ENCODE measurements around the gene PTPRN2. TPM values are rescaled to one million over a fixed set of nuclear protein-coding genes. Genes with fewer than 3 reads are reported as not detected.

The PTPRN2 gene
- total RNA-seq, 1 experiment from 2014 or later = 0.11 TPM

DNA sequence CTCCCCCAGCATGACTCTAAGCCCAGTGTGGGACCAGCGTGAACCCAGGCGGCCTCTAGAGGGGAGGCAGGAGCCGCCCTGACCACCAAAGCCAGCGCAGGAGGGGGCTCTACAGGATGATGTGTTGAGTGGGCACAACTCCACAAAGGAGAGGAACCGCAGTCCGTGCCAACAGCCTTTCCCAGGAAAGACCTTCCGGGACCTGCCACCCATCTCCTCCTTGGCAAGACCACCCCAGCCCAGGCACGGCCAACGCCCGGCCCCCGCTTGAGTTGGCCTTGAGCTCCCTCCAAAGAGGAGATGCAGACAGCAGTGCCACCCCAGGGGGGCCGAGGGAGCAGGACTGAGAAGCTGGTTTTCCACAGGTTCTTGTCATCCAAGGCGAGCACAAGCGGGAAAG, 38.9 kb downstream of the PTPRN2 start:
- CTCF ChIA-PET = no interaction called here

GRCh38 chr7:158547817-158548216, 39.8 kb downstream of the PTPRN2 start:
- CTCF ChIA-PET = no interaction called here
- no peaks in the 10 kb centered on the region for H3K4me1 ChIP-seq (ENCODE audit: insufficient read depth, low read length, poor library complexity, severe bottlenecking)
- intact Hi-C loops (cut with micrococcal nuclease; ENCODE audit: unreplicated experiment) = no loop called here
- no peaks in the 10 kb centered on the region for H3K27me3 ChIP-seq (replicated peaks; ENCODE audit: insufficient read depth, low read depth, low read length, poor library complexity)
- no TSS peak for BruUV-seq (replicated peaks)
- no peak for TF ChIP-seq EZH2 (IDR thresholded peaks at IDR 0.05; ENCODE audit: borderline replicate concordance, low read depth, low read length, poor library complexity, severe bottlenecking)
- TF ChIP-seq, protein P1, sequence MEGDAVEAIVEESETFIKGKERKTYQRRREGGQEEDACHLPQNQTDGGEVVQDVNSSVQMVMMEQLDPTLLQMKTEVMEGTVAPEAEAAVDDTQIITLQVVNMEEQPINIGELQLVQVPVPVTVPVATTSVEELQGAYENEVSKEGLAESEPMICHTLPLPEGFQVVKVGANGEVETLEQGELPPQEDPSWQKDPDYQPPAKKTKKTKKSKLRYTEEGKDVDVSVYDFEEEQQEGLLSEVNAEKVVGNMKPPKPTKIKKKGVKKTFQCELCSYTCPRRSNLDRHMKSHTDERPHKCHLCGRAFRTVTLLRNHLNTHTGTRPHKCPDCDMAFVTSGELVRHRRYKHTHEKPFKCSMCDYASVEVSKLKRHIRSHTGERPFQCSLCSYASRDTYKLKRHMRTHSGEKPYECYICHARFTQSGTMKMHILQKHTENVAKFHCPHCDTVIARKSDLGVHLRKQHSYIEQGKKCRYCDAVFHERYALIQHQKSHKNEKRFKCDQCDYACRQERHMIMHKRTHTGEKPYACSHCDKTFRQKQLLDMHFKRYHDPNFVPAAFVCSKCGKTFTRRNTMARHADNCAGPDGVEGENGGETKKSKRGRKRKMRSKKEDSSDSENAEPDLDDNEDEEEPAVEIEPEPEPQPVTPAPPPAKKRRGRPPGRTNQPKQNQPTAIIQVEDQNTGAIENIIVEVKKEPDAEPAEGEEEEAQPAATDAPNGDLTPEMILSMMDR (conservative IDR thresholded peaks at IDR 0.05; ENCODE audit: low read depth, low read length) = no peak
- no peaks in the 10 kb centered on the region for H3K9me3 ChIP-seq (ENCODE audit: low read depth, low read length, poor library complexity, severe bottlenecking)
- H3K27ac ChIP-seq (ENCODE audit: low read depth, low read length, poor library complexity, severe bottlenecking) = no peak overlapping the region
- H3K4me3 ChIP-seq (ENCODE audit: low read depth, low read length, poor library complexity, severe bottlenecking) = no peak overlapping the region
- DNase-seq (ENCODE audit: low spot score) = no peak
- POLR2A ChIA-PET (ENCODE audit: low non-redundant PET) = no interaction called here
- H3K36me3 ChIP-seq (ENCODE audit: insufficient read depth, low read length, poor library complexity, severe bottlenecking) = no peaks in the 10 kb centered on the region

More for the DNA sequence above, 38.9 kb downstream of the PTPRN2 start:
- Histone ChIP-seq H3K9me3 (ENCODE audit: low read depth, low read length, poor library complexity, severe bottlenecking) (no peaks in the 10 kb centered on the region), H3K36me3 (ENCODE audit: insufficient read depth, low read length, poor library complexity, severe bottlenecking) (no peaks in the 10 kb centered on the region), H3K27me3 (replicated peaks; ENCODE audit: insufficient read depth, low read depth, low read length, poor library complexity) (no peaks in the 10 kb centered on the region), H3K4me1 (ENCODE audit: insufficient read depth, low read length, poor library complexity, severe bottlenecking) (no peaks in the 10 kb centered on the region), H3K4me3 (ENCODE audit: low read depth, low read length, poor library complexity, severe bottlenecking) (no peak overlapping the region), H3K27ac (ENCODE audit: low read depth, low read length, poor library complexity, severe bottlenecking) (no peak overlapping the region)
- DNase-seq (ENCODE audit: low spot score) = no peak
- TF ChIP-seq EZH2 (IDR thresholded peaks at IDR 0.05; ENCODE audit: borderline replicate concordance, low read depth, low read length, poor library complexity, severe bottlenecking) = no peak
- TF ChIP-seq, protein P1 (conservative IDR thresholded peaks at IDR 0.05; ENCODE audit: low read depth, low read length) = no peak
- intact Hi-C loops (cut with micrococcal nuclease; ENCODE audit: unreplicated experiment) = no loop called here
- no TSS peak for BruUV-seq (replicated peaks)
- POLR2A ChIA-PET (ENCODE audit: low non-redundant PET) = no interaction called here

DNA sequence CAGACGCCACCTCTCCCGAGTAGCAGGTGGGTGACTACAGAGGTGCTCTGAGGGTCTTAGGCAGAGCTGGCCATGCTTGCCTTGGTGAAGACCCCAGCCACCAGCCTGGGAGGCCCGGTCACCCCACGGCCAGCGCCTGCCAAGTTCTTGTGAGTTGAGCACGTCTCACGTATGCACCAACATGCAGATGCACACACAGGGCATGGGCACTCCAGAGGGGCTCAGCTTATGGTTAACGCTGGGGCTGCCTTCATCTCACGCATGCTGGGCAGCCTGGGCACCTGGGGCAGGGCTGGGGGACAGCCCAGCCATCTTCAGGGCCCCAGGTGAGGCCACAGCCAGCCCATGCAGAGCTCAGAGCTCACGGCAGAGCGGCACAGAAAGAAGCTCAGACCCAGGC, 41.0 kb downstream of the PTPRN2 start:
- no peak overlapping the region for H3K4me3 ChIP-seq (ENCODE audit: low read depth, low read length, poor library complexity, severe bottlenecking)
- TF ChIP-seq EZH2 (IDR thresholded peaks at IDR 0.05; ENCODE audit: borderline replicate concordance, low read depth, low read length, poor library complexity, severe bottlenecking) = no peak
- TF ChIP-seq, protein P1 (conservative IDR thresholded peaks at IDR 0.05; ENCODE audit: low read depth, low read length) = no peak
- no peaks in the 10 kb centered on the region for H3K4me1 ChIP-seq (ENCODE audit: insufficient read depth, low read length, poor library complexity, severe bottlenecking)
- BruUV-seq (replicated peaks) = no TSS peak
- H3K9me3 ChIP-seq (ENCODE audit: low read depth, low read length, poor library complexity, severe bottlenecking) = no peaks in the 10 kb centered on the region
- CTCF ChIA-PET = no interaction called here
- no peaks in the 10 kb centered on the region for H3K27me3 ChIP-seq (replicated peaks; ENCODE audit: insufficient read depth, low read depth, low read length, poor library complexity)
- intact Hi-C loops (cut with micrococcal nuclease; ENCODE audit: unreplicated experiment) = no loop called here
- DNase-seq (ENCODE audit: low spot score) = no peak
- POLR2A ChIA-PET (ENCODE audit: low non-redundant PET) = no interaction called here
- no peaks in the 10 kb centered on the region for H3K36me3 ChIP-seq (ENCODE audit: insufficient read depth, low read length, poor library complexity, severe bottlenecking)
- no peak overlapping the region for H3K27ac ChIP-seq (ENCODE audit: low read depth, low read length, poor library complexity, severe bottlenecking)

Data from A673 (cell line).